DND-41 (cell line): Measurements from ENCODE around the gene SFSWAP.

Source experiments
- CTCF ChIP-seq: IDR thresholded peaks from 2 replicates; pipeline ENCODE4 v1.5.1; 2012; ENCODE audit warnings: borderline replicate concordance, low read length, moderate library complexity, mild to moderate bottlenecking; ENCODE audit not compliant: poor library complexity, severe bottlenecking; ENCODE audit errors: extremely low read depth
- EZH2 ChIP-seq: IDR thresholded peaks from 3 replicates; pipeline ENCODE4 v1.6.1; 2012; ENCODE audit warnings: borderline replicate concordance, low read depth, mild to moderate bottlenecking, moderate library complexity, low read length, inconsistent platforms; ENCODE audit not compliant: severe bottlenecking

GRCh38 chr12:131729254-131729955 is 18.5 kb downstream of the SFSWAP start:
- TF ChIP-seq CTCF (no peak), EZH2 (no peak)
